Superior temporal gyrus (tissue), 1 donor: ENCODE results near the gene LZTFL1.
"Not testable (repeated sequence)": the region's sequence is repeated elsewhere in the genome, so short reads cannot be mapped to it uniquely, and the experiment has no call there.

Source experiments
- DNase-seq: peaks from one replicate; pipeline ENCODE4 v3.0.0-alpha.2; 2016; ENCODE audit errors: extremely low spot score

Gene LZTFL1

DNA sequence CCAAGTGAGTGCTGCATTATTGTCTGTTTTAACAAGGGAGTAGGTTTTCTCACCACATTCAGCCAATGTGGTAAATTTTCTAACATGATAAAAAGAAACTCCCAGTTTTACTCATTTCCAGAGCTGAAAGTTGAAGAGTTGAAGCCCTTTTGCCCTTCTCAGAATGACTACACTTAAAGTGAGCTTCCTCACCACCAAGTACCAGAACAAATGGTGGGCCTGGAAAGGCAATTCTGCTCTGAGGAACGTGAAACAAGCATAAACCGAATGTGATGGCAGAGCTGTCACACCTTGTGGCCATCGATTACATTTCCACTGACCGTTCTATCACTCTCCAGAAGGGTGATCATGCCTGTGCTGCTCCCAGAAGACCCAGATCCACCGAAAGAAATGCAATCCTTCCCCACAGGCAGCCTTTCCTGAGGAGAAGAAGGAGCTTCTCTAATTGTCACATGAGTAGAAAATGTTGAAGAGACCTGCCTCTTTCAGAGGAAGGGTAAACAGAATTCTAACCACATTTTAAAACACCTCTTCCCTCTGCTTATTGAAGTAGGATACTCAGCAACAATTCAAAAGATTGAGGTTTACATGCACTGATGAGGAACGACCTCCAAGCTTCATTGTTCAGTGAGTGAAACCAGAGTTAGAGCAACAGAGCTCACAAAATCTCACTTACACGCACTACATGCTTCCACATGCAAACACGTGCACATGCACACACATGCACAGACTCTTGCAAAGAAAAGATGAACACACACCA is 23.0 kb upstream of the LZTFL1 start:
- no peak for DNase-seq

DNA sequence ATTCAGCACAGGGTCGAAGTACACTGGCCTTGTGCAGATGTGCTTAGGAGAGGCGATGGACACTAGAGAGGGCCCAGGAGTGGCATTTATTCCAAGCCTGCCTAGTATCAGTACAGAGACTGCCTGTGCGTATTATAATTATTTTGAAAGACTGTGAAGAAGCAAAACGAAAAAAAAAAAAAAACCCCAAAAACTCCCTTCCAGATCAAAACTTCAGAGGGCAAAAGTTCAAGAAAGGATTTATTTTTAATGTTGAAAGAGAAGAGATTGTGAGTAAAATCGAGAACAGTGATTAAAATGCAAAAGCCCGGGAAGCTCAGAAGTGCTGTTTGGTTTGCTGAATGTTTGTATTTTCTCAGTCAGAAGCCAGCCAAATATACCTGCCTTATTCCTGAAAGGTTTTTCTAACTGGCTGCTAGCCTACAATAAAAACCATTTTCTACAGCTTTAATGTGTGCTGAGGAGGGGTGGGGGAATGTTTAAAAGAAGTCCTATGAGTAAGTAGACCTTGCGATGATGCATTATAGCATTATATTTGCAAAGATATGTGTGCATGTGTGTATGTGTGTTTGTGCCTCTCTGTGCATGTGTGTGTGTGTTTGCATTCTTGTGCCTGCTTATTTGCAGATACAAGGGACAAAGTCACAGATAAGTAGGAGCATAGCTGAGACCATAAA is 19.3 kb upstream of the LZTFL1 start:
- no peak for DNase-seq

DNA sequence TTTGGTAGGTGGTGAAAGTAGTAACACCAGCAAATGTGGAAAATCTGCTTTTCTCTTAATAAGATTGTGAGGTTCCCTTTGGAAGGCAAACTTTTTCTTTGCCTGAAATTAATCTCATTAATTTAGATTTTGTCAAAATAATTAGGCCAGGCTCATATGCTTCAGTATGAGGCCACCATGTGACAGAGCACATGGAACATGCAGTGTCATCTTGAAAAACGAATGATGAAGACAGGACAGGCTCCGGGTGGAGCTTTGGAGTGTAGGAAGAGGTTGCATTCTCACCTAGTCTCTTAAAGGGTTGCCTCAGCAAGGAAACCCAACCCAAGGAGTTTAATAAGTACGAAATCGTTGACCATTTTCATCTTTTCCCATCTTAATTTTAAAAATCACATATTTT is 18.6 kb upstream of the LZTFL1 start:
- DNase-seq, result no peak

DNA sequence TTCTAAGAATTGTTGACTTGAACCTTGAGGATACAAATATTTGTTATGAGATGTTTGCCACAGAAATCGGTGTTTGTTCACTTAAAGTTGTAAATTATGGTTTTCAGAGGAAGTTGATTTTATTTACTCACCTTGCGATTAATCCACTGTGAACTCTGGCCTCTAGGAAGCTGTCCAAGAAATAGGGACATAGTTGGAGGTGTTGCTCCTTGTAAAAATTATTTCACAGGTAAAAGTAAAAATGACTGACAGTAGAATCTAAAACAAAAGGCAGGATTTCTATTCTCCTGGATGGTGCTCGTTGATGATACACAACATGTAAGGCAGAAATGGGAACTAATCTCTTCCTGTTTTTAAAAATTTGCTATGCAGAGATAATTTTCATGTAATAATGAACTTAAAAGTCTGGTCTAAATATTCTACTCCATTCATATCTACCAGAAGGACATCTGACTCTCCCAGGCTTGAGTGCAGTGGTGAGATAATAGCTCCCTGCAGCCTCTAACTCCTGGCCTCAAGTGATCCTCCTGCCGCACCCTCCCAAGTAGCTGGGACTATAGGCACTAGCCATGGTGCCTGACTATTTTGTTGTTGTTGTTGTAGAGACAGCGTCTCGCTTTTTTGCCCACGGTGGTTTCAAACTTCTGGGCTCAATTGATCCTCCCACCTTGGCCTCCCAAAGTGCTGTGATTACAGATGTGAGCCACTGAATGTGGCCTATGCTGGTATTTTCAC is 17.1 kb upstream of the LZTFL1 start:
- no peak for DNase-seq

DNA sequence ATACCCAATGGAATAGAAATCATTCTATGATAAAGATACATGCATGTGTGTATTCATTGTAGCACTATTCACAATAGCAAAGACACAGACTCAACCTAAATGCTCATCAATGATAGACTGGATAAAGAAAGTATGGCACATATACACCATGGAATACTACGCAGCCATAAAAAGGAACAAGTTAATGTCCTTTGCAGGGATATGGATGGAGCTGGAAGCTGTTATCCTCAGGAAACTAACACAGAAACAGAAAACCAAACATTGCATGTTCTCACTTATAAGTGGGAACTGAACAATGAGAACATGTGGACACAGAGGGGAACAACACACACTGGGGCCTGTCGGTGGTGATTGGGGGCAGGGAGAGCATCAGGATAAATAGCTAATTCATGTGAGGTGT is 15.1 kb upstream of the LZTFL1 start:
- DNase-seq, result not testable (repeated sequence)

DNA sequence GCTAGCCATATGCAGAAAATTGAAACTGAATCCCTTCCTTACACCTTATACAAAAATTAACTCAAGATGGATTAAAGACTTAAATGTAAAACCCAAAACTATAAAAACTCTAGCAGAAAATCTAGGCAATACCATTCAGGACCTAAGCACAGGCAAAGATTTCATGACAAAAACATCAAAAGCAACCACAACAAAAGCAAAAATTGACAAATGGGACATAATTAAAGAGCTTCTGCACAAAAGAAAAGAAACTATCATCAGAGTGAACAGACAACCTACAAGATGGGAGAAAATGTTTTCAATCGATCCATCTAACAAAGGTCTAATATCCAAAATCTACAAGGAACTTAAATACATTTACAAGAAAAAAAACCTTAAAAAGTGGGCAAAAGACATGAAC is 14.4 kb upstream of the LZTFL1 start:
- DNase-seq, result not testable (repeated sequence)

DNA sequence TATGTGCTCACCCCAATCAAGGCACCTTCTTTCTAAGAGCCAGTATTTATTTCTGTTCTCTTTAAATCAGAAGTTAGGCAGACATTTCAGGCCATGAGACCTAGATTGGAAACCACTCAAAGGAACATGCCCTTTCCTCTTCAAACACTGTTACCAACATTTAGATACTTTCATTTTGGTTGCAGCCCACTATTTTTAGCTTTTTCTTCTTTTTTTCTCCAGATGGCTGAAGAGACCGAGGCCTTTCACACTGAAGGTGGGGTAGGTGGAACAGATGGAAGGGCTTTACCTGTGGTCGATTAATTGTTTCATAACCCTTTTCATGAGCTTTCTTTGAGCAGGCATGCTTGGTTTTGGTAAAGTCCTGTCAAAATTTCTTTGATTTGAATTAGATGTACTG is 10.9 kb upstream of the LZTFL1 start:
- DNase-seq, result no peak

DNA sequence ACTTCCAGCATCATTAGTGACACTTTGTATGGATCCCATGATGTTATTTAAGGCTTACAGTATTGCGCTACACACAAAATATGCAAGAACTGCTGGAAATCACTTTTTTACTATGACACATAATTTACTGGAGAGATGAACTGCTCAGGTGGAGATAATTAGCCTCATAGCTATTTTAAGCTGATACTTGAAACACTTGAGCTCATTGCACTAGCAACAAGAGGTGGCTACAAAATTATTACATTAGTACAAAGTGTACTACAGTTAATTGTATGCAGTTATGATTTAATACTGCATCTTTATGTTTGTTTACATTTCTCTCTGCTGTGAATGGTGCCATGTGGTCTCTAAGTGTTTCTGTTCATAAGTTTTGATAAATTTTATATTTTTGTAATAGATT is 6.5 kb upstream of the LZTFL1 start:
- DNase-seq, result no peak

DNA sequence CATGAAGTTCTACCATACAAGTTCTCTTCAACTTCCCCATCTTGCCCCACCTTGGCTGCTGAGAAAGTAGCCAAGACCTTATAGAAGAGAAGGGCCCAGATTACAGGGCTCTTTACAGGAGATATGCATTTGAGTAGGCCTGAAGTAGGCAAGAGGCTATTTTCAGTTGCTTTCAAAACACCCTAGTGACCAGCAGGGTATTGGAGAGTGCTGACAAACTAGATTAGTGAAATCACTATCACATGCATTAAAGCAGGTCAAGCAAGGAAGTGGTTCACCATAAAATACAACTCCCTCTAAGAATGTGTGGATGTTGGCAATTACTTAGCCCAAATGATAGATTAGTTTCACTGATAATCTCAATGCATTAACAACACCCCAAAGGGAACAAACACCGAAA is 2.7 kb upstream of the LZTFL1 start:
- no peak for DNase-seq

DNA sequence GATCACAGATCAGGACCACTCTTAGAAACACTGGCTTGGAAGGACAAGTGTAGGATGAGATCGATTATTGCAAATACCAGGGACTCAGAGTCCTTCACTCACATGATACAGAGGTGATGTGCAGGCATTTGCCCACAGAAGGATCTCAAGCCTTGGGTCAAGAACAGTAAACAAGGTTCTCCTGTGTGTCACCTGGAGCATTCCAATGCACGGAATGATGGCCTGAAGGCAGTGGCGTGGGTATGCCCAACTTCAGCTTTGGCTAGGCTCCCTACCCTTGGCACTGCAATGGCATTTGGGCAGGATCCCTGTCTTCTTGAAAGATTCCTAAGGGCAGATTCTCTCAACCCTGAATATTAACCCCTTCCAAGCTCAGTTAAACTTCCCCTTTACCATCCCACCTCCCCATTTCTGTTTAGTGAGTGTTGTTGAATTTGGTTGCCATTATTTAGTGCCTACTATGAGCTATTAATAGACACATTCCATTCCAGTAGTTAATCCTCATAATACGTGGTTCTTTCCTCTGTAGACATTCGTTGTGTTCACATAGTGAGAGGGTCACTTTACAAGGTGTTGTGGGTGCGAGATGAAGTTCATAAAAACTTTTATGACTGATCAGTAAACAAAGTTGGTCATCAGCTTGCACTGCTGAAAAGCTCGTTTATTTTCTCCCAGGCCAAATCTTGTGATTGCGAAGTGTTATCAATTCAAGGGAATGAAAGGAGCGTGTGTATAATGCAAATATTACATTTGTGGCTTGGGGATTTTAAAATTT is 1.1 kb upstream of the LZTFL1 start:
- no peak for DNase-seq

DNA sequence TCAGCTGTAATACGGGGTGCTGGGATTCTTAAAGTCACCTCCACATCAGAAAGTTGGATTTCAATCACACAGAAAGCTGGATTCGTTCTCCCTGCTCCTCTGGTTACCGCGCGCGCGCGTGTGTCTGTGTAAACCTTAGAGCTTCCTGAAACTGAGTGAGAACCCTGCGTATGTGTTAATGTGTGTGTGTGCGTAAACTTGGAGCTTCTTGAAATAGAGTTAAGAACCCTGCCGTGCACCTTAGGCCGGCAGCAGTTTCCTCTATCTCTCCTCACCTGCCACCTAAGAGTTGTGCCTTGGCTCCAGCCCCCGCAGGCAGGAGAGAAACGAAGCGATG is 531 bp downstream of the LZTFL1 start:
- no peak for DNase-seq

DNA sequence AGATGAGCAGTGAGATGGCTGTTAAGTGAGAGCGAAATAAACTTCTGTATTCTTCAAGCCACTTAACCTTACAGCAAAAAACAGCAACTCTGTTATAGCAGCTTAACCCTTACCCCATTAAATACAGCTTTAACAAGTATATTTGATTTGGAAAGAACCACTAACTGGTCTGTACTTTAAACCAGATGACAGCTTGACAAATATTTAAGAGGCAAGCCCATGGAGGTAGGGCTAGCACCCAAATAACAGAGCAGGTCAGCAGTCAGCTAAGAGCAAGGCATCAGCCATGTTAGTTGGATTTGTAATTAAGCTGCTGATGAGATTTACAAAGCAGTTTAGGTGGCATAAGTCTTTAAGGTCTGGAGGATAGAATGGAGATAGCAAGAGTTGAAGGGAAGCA is 3.5 kb downstream of the LZTFL1 start:
- DNase-seq, result no peak

DNA sequence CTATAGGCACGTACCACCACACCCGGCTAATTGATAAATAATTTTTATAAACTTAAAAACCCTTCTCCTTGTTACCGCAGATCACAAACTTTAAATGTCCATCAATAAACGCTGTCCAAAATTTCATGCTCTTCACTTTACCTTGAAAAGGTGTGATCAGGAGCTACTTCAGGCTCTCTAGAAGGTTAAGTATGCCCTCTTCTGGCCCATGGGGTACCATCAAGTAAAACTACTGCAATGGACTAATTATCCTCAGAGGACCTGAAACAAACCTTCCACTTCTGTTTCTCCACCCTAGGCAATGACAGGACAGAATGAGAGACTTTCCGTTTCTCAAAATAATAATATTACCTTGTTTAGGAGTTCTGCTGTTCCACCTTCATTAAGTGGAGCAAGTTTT is 9.2 kb downstream of the LZTFL1 start:
- DNase-seq, result no peak

DNA sequence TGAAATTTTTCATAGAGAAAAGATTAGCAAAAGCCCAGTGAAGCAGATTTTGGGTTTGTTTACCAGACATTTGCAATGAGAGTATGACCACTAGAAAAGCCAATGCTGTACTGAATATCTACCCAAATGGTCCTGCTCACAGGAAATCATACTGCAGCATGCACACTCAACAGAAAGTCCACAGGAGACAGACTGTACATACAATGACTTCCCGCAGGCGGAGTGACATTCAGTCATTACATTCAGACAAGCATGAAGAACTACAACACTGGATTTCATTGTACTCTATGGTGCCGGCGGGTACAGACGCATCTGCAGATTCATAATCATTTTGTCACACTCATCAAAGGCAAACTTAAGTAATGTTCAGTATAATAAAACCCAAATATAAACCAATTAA is 11.8 kb downstream of the LZTFL1 start:
- no peak for DNase-seq

DNA sequence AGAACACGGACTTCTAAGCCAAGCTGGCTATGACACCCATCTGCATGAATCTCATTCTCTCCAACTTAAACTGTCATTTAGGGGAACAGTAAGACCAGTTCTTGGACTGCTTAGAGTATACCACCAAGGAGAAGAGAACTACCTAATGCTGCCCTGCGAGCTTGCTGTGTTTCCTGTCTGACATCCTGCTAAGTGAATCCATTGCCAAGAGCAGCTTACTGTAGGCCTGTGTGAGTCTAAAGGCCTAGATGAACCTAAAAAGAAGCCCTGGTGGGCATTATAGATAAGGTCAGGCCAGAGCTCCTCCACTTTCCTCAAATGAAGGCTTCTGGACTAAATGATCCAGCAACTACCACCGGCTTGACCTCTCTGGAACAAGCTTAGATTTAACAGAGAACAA is 15.0 kb downstream of the LZTFL1 start:
- no peak for DNase-seq

DNA sequence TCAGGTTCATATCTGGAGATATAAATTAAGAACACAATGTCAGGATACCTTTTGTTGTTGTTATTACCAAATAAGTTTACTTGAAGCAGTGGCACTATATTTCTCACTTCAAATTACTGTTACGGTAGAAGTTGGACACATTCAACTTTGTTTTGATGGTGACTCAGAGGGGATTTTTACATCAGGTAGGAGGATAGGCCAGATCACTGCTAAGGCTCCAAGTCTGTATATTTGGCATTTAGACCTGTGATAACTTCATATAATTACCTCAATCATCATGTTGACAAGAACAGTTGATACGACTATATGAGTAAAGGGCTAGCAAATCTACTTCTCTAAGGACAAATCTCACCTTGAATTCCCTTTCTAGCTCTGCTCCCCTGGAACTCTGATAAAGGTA is 15.6 kb downstream of the LZTFL1 start:
- DNase-seq, result no peak

DNA sequence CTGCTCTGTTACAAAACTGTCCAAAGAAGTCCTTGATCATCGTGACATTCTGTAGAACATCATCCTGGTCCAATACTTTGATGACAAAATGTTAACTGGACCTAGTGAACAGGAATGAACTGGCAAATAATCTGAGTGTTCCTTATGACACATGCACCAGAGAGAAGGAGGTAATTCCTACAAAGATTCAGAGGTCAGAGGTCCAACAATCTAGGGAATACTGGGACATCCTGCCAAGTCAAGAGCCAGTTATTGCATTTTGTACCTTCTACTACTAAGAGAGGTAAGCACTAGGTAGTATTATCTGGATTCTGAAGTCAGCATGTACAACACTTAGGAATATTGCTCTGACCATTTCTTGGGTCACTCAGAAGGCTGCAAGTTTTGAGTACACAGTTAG is 20.8 kb downstream of the LZTFL1 start:
- no peak for DNase-seq

DNA sequence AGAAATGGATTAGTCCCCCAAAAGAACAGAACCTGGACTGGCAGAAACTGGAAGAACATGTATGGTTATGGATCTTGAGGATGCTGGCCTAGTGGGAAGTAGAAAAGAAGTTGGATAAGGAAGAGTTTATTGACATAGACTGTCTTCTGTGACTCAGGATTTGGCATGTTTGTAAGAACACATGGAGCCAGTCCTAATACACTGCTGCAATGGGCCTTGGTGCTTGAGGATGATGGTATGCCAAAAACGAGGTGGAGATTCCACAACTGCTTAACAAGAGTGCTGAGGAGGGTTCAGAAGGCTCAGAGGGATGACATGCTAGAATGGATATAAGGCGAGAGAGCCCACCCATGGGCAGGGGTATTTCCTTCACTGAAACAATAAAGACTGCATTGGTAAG is 22.4 kb downstream of the LZTFL1 start:
- no peak for DNase-seq

DNA sequence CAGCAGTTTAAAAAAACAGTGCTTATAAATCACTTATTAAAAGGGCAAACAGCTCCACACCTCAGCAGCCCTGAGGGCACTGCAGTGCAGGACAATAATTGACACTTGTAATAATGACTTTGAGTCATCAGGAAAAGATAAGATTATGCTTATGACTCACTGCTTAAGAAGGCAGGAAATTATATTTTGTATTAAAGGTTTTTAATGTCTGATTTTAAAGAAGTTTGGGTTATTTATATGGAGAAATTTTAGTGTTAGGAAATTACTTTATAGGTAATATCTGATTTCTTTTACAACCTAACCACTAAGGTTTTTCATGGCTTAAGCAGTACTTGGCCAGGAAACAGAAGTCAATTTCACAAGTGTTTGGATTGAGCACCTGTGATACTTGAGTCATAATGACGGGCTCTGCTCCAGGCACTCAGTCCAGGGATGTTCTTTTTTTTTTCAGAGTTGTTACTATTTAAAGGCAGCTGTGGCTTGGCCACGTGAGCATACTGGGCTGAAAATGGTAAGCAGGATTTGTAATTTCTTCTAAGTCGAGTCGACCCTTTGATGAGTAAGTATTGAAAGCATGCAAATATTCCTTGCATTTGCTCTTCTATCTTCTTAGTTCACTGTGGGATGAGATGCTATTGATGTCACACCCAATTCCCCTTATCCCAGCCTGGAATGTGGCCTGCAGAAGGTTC is 23.9 kb downstream of the LZTFL1 start:
- peak; percentile 38 for DNase-seq

DNA sequence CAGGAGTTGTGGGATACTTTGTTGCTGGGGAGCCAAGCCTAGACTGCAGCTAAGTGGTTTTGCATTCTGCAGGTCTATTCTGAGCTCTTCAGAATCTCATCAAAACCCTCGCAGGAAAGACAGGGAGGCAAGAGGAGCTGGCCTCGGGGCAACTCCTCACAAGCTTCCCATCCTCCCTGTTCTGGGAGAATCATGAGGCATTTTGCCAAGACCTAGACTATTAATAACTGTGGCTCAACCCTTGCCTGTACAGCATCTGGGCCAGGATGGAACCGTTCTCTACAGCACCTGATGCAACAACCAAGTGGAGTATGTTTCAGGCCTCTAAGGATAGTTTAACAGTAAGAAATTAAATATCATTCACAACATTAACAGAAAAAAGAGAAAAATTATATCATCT is 25.4 kb downstream of the LZTFL1 start:
- peak; percentile 43 for DNase-seq

DNA sequence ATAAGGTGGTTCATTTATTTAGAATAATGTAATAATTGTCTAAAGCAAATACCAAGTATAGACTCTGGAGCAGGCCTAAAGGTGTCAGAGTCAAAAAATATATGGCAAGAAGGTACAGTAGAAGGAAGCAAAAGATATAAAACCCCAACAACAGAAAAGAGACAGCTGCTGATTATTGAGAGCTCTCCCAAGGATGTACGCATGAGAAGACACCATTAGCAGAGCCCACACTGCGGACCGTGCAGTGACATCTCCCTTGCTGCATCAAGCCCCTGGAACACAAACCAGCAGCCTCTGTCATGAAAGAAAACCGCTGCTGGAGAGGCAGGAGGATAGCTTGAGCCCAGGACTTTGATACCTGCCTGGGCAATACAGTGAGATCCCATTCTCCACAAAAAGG is 27.6 kb downstream of the LZTFL1 start:
- DNase-seq, result no peak
